Liver (tissue), 9 donors: ENCODE data around the gene OR1E2. TPM values are rescaled to one million over a fixed set of nuclear protein-coding genes. Genes with fewer than 3 reads are reported as not detected.
A peak's percentile ranks its signal among the peaks of the same experiment; 100 is the strongest.

ENCODE experiments used
- DNase-seq: peaks from one replicate; pipeline ENCODE4 v3.0.0-alpha.2; 2017; ENCODE audit warnings: low spot score
- H3K27ac ChIP-seq, 2 donors: one replicate each; pipeline ENCODE4 v1.7.0; 2013; ENCODE audit warnings: inconsistent platforms in 2 of 2, low read length in 2 of 2, control low read depth in 1 of 2, low read depth in 1 of 2, mild to moderate bottlenecking in 1 of 2
- H3K27me3 ChIP-seq, 4 donors: one replicate each; pipeline versions ENCODE4 v1.6.1 to v1.7.0; 2013; ENCODE audit warnings: low read length in 3 of 4, inconsistent platforms in 1 of 4, mild to moderate bottlenecking in 1 of 4, moderate library complexity in 1 of 4; ENCODE audit not compliant: control insufficient read depth in 4 of 4, insufficient read depth in 4 of 4
- H3K36me3 ChIP-seq, 4 donors: one replicate each; pipeline versions ENCODE4 v1.6.1 to v1.7.0; 2013; ENCODE audit warnings: low read length in 3 of 4, mild to moderate bottlenecking in 3 of 4, low read depth in 1 of 4, moderate library complexity in 1 of 4; ENCODE audit not compliant: control insufficient read depth in 4 of 4, insufficient read depth in 3 of 4
- H3K4me1 ChIP-seq, 4 donors: one replicate each; pipeline versions ENCODE4 v1.6.1 to v1.7.0; 2013; ENCODE audit warnings: low read length in 3 of 4, mild to moderate bottlenecking in 3 of 4, moderate library complexity in 1 of 4; ENCODE audit not compliant: control insufficient read depth in 4 of 4, insufficient read depth in 4 of 4
- H3K4me3 ChIP-seq, 3 donors: one replicate each; pipeline versions ENCODE4 v1.6.1 to v1.7.0; 2013; ENCODE audit warnings: low read length in 3 of 3, control low read depth in 1 of 3, low read depth in 1 of 3, mild to moderate bottlenecking in 1 of 3
- H3K9ac ChIP-seq, 2 donors: one replicate each; pipeline ENCODE4 v1.7.0; 2013; ENCODE audit warnings: low read length in 2 of 2, mild to moderate bottlenecking in 2 of 2, moderate library complexity in 2 of 2, control low read depth in 1 of 2, low read depth in 1 of 2
- H3K9me3 ChIP-seq, 4 donors: one replicate each; pipeline versions ENCODE4 v1.6.1 to v1.7.0; 2013; ENCODE audit warnings: low read length in 3 of 4; ENCODE audit not compliant: control insufficient read depth in 4 of 4
- ATF3 ChIP-seq: IDR thresholded peaks from 2 replicates; pipeline ENCODE4 v1.6.1; 2016; ENCODE audit warnings: antibody characterized with exemption
- CTCF ChIP-seq: fragments of 150-350 bp; IDR thresholded peaks from 2 replicates; pipeline ENCODE4 v1.5.1; 2017; ENCODE audit warnings: improper control_type of control experiment, low read depth, low read length; ENCODE audit not compliant: missing input control
- EGR1 ChIP-seq, 2 donors: IDR thresholded peaks; 2 replicates each; pipeline ENCODE4 v1.6.1; 2016 to 2018; ENCODE audit warnings: antibody characterized with exemption in 2 of 2, low read depth in 2 of 2
- FOXA1 ChIP-seq: IDR thresholded peaks from 2 replicates; pipeline ENCODE4 v1.6.1; 2016; ENCODE audit warnings: antibody characterized with exemption
- FOXA2 ChIP-seq: IDR thresholded peaks from 2 replicates; pipeline ENCODE4 v1.6.1; 2016; ENCODE audit warnings: antibody characterized with exemption
- HNF4A ChIP-seq, 2 donors: conservative IDR thresholded peaks; 2 replicates each; pipeline ENCODE4 v1.6.1; 2016; ENCODE audit warnings: antibody characterized with exemption in 2 of 2, mild to moderate bottlenecking in 2 of 2
- HNF4G ChIP-seq: IDR thresholded peaks from 2 replicates; pipeline ENCODE4 v1.6.1; 2016; ENCODE audit warnings: antibody characterized with exemption
- JUND ChIP-seq, 2 donors: IDR thresholded peaks; 2 replicates each; pipeline ENCODE4 v1.6.1; 2016; ENCODE audit warnings: antibody characterized with exemption in 2 of 2
- NR2F2 ChIP-seq: IDR thresholded peaks from 2 replicates; pipeline ENCODE4 v1.6.1; 2016; ENCODE audit warnings: antibody characterized with exemption
- REST ChIP-seq: IDR thresholded peaks from 2 replicates; pipeline ENCODE4 v1.6.1; 2016; ENCODE audit warnings: antibody characterized with exemption, mild to moderate bottlenecking
- RXRA ChIP-seq, 2 donors: IDR thresholded peaks; 2 replicates each; pipeline ENCODE4 v1.6.1; 2017 to 2018; ENCODE audit warnings: antibody characterized with exemption in 2 of 2, mild to moderate bottlenecking in 1 of 2
- SP1 ChIP-seq: IDR thresholded peaks from 2 replicates; pipeline ENCODE4 v1.6.1; 2018; ENCODE audit warnings: antibody characterized with exemption, mild to moderate bottlenecking
- TAF1 ChIP-seq: conservative IDR thresholded peaks from 2 replicates; pipeline ENCODE4 v1.6.1; 2016; ENCODE audit warnings: antibody characterized with exemption, mild to moderate bottlenecking
- YY1 ChIP-seq: IDR thresholded peaks from 2 replicates; pipeline ENCODE4 v1.6.1; 2016; ENCODE audit warnings: antibody characterized with exemption, mild to moderate bottlenecking
- ZBTB33 ChIP-seq: IDR thresholded peaks from 2 replicates; pipeline ENCODE4 v1.6.1; 2016; ENCODE audit warnings: antibody characterized with exemption
- WGBS: extraction: QIAGEN DNeasy Blood & Tissue Kit; methylation state at CpG from one replicate; pipeline ENCODE4 v1.1.7; 2013; 5-methylcytosine and 5-hydroxymethylcytosine counted together
- polyA plus RNA-seq, 2 donors: library from polyadenylated mRNA; stranded (reverse) in 1 of 2; unstranded in 1 of 2; fragments of 200-250 nt in 1 of 2; fragments of >200 nt in 1 of 2; fragmentation: Nextera tagmentation in 1 of 2; extraction: Ambion mirVana in 1 of 2; gene quantifications; one replicate each; pipeline versions ENCODE4 v1.2.1 to v1.2.3, GENCODE V29; 2013 to 2015
- total RNA-seq, 2 donors: library from RNA; depleted of rRNA; stranded (reverse); fragments of >200 nt; gene quantifications; one replicate each; pipeline ENCODE4 v1.2.3, GENCODE V29; 2014
- donor health status: healthy.
- donor health status: healthy.
- donor health status: healthy.
- donor health status: healthy.
- donor health status: healthy.

OR1E2 gene
- total and polyA plus RNA-seq, 4 donors = 0.08 TPM; not detected in 3

- TF ChIP-seq REST = no peak
- TF ChIP-seq FOXA1 = peak; percentile 75
- peak; percentile 69 to 87 for TF ChIP-seq HNF4A (conservative IDR thresholded peaks at IDR 0.05)
- TF ChIP-seq HNF4G = peak; percentile 29
Observed at GRCh38 chr17:3475812-3476610, 42.4 kb upstream of the OR1E2 start, which contains the start of gene ASPA (continued).

GRCh38 chr17:3475251-3475685 lies 41.6 kb upstream of the OR1E2 start:
- H3K27me3 ChIP-seq = no peaks in the 10 kb centered on the region
- peaks cover 0 to 1% (median 0%) of the 10 kb centered on the region in 4 donors for H3K9me3 ChIP-seq
- H3K27ac ChIP-seq = peak overlapping the region; percentile 89 to 97
- peak; percentile 5 for TF ChIP-seq ATF3
- no peak for TF ChIP-seq FOXA2
- TF ChIP-seq CTCF = no peak
- peak; percentile 21 for TF ChIP-seq YY1
- TF ChIP-seq RXRA (IDR thresholded peaks at IDR 0.05) = peak in 1 of 2 donors; percentile 65
- no peak for TF ChIP-seq REST
- TF ChIP-seq TAF1 = peak; percentile 1
- TF ChIP-seq HNF4A (conservative IDR thresholded peaks at IDR 0.05) = no peak
- TF ChIP-seq SP1 = no peak
- TF ChIP-seq NR2F2 = no peak
- TF ChIP-seq EGR1 (IDR thresholded peaks at IDR 0.05; ENCODE audit: low read depth in 2 of 2) = no peak
- TF ChIP-seq ZBTB33 = no peak
- TF ChIP-seq JUND (IDR thresholded peaks at IDR 0.05) = no peak
- H3K9ac ChIP-seq = peak overlapping the region; percentile 21 to 94
- H3K4me1 ChIP-seq = peaks cover 0 to 30% (median 11%) of the 10 kb centered on the region in 4 donors
- H3K4me3 ChIP-seq = no peak overlapping the region
- WGBS = 39% methylated on average over 4 of the region's 4 CpGs
- DNase-seq = no peak
- no peaks in the 10 kb centered on the region for H3K36me3 ChIP-seq
